Fibroblast of skin of back (primary cell): ENCODE data around the gene DCHS1.
A peak's percentile ranks its signal among the peaks of the same experiment; 100 is the strongest.

ENCODE experiments used
- DNase-seq: peaks from one replicate; pipeline ENCODE4 v3.0.0-alpha.2; 2013

The DCHS1 gene

GRCh38 chr11:6627762-6628241 lies 27.8 kb downstream of the DCHS1 start:
- DNase-seq: no peak

DNA sequence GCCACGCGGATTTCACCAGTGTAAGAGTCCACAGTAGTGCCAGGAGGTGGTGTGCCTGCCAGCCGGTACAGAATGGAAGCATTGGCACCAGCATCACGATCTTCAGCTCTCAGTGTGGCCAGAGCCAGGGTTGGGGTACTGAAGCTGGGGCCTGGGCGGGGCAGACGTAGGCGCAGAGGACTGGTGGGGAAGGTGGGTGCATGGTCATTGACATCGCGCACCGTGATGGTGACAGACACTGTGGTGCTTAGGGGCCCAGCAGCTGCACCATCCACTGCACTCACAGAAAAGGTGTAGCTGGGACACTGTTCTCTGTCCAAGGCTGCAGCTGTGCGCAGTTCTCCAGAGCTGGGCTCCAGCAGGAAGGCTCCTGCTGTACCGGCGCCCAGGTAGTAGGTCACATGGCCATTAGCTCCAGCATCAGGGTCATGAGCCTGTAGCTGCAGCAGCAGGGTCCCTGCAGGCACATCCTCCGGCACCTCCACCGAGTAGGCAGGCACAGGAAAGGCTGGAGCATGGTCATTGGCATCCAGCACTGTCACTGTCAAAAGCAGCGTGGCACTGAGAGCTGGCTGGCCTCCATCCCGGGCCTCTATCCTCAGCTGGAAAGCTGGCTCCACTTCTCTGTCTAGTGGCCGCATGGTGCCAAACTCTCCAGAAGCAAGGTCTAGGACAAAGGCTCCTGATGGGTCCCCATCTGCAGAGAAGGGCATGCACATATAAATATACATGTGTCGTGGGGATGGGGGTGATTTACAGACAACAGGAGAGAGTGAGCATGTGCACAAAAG lies 28.4 kb downstream of the DCHS1 start:
- no peak for DNase-seq

- no peak for DNase-seq
These were observed 29.7 kb downstream of the DCHS1 start for GRCh38 chr11:6625832-6626420.

DNA sequence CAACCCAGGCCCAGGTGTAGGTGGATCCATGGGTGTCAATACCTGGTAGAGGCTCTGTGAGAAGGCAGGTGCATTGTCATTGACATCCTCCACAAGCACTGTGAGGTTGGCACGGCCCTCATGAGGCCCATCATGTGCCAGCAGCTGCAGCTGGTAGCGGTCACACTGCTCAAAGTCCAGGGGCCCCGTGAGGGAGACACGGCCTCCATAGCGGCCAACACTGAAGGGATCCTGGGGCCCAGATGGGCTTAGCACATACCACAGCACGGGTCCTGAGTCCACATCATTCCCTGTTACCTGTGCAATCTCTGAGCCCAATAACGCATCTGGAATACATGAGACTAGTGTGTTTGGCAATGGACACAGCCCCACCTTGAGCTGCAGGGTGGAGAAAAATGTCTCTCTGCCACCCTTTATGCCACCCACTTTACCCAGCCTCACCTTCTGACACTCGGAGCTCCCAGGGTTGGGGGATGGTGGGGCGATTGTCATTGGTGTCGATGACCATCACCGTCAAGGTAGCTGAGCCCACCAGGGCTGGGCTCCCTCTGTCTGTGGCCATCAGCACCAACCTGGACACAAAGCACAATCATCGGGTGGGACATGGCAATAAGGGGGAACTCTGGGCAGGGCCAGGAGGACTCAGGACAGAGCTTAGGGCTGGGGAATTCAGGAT lies 30.3 kb downstream of the DCHS1 start:
- DNase-seq: no peak

GRCh38 chr11:6623391-6624363 lies 31.9 kb downstream of the DCHS1 start:
- no peak for DNase-seq

DNA sequence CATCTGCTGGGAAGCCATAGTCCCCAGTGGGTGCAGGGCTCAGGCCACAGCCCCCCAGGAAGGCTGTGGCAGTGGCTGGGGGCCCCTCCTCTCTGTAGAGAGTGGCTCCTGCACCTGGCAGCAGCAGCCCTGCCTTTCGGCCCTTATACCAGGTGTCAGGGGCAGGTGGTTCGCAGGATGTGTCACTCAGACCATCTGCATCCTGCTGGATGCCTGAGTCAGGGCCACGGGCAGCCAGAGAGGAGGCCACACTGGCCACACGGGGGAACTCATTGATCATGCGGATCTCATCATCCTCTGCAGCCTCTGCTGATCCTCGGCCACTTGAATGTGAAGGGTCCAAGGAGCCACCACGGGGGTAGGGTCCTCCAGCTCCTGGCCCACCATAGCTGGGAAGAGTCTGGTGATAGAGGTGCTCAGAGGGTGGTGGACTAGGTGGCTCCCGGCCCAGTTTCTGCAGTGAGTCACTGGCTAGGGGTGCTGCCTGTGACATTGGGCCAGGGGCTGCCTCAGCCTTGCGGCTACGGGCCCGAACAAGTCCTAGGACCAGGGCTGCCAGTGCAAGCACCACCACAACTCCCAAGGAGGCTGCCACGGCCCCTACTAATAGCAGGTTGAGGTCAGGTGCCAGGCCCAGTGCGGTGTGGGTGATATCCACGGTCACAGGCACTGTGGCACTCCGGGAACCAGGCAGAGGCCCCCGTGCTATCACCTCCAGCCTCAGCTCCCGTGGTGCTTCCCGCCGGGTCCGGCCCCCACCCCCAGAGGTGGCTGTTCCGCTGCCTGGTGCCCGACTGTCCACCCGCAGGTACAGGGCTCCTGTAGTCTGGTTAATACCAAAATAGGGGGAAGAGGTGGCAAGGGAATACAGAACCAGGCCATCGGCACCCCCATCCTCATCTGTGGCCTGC lies 33.1 kb downstream of the DCHS1 start:
- no peak for DNase-seq

DNA sequence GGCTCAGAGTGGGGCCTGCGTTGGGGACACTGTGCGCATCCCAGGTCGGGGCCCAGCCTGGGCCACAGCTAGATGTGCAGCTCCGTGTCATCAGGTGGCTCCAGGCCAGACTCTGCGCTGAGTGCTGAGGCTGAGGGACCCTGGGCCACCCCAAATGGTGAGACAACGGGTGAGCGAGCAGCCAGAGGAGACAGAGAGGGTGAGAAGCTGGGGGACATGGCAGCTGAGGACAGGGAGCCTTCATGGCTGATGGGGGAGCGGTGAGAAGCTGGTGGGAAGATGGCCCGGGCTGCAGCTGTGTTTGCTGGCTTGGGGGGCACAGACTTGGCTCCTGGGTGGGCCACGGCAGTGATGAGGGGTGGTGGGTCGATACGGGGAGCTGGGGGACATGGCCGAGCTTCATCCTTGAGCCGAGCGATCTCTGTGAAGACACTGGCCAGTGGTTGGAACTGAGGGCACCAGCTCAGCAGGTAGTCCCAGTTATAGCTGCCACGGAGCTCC lies 33.8 kb downstream of the DCHS1 start:
- no peak for DNase-seq

GRCh38 chr11:6620636-6621035 lies 35.0 kb downstream of the DCHS1 start:
- no peak for DNase-seq

GRCh38 chr11:6619004-6619745 lies 36.4 kb downstream of the DCHS1 start, which contains the start of gene TPP1:
Gene TPP1 (minus strand): TSS chr11:6619422. CDS start chr11:6619400, 22 bp downstream.
- peak; percentile 95 for DNase-seq

DNA sequence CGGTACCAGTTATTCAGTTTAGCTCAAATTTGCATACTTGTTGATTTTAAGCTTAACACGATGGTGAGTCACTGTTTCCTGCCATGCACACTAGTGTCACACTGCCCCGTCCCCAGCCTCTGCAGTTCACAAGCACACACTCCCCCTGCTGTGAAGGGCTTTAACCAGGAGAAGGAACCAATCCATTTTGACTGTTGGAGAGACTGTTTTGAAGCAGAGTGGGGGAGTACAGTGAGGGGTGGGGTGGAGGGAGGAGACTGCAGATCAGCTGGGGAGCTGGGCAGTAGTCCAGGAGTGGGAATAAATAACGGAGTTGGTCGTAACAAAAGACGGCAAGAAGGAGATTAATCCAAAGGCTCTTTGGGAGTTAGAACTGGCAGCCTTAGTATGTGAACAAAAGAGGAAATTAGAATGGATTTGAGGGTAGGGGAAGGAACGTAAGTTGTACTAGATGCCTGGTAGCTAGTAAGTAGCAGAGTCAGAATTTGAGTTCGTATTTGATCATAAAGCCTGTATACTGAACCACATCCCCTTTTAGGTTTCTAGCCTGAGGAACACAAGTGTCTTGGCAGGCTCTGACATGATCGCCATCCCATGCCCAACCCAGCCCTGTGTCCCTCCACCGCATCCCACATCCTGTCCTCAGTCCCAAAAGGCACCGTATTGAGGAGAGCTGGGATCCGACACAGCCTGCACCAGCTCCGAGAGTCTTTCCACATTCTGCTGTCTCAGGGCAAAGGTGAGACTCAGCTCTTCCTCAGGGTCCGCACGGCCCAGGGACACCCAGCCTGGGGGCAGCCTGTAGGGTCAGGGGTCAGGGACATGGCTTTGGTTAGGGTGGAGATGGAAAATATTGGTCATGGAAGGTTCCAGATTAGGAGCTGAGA lies 37.2 kb downstream of the DCHS1 start:
- DNase-seq: peak; percentile 84

GRCh38 chr11:6617315-6617781 lies 38.3 kb downstream of the DCHS1 start:
- no peak for DNase-seq

- DNase-seq: no peak
These were observed 38.9 kb downstream of the DCHS1 start for GRCh38 chr11:6616596-6617250.

GRCh38 chr11:6615882-6616585 lies 39.6 kb downstream of the DCHS1 start:
- peak; percentile 44 for DNase-seq

GRCh38 chr11:6615046-6615445 lies 40.6 kb downstream of the DCHS1 start:
- no peak for DNase-seq

DNA sequence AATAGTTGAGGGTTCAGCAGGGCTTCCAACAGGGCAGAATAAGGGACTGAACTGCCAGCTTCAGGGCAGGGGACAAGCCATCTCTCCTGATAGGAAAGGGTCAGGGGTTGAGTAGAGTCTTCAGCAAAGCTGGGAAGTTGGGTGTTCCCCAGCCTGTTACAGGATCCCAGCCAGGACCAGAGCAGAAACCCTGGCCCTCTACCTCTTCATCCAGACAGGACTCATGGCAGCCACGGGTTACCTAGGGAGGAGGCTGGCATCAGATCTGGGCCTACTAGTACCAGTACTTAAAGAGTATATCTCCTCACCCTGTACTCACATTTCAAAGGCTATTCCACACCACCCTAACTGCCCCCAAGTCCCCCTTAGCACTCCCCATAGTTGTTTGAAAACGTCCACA lies 41.2 kb downstream of the DCHS1 start:
- DNase-seq: no peak

DNA sequence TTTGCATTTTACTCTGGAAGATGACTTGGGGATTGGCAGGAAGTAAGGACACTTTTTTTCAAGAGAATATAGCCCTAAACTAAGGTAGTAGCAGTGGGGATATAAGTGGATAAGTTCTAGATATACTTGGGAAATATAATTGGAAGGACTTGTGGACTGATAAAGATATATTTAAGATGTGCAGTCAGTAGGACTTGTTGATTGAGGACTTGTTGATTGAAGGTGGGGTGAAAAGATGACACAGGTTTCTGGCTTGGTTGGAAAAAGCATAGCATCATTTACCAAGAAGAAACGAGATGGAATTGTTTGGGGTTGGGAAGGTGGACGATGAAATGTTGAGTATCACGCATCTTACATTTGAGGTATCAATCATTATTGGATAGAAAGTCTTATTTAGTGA lies 42.1 kb downstream of the DCHS1 start:
- no peak for DNase-seq

- DNase-seq: peak; percentile 97
These were observed 43.2 kb downstream of the DCHS1 start, which contains the start of gene TAF10 for GRCh38 chr11:6612213-6613041. Gene TAF10 (minus strand): TSS chr11:6612216. CDS start chr11:6612189, 27 bp downstream.
